Fibroblast of villous mesenchyme (primary cell): ENCODE results near the gene PHLDA3. TPM values are rescaled to one million over a fixed set of nuclear protein-coding genes. Genes with fewer than 3 reads are reported as not detected.

Experiments
- DNase-seq: peaks from one replicate; pipeline ENCODE4 v3.0.0-alpha.2; 2010; ENCODE audit warnings: low read depth
- H3K4me3 ChIP-seq: 2 replicates; pipeline ENCODE4 v1.5.1; 2011; ENCODE audit warnings: low read depth, mild to moderate bottlenecking, low read length
- total RNA-seq: library from RNA; depleted of rRNA; stranded (reverse); fragments of >200 nt; gene quantifications from 2 replicates; pipeline ENCODE4 v1.2.3, GENCODE V29; 2012
- TF ChIP-seq, protein P1 (sequence below): IDR thresholded peaks from 2 replicates; pipeline ENCODE4 v1.5.1; 2012; ENCODE audit warnings: low read depth, mild to moderate bottlenecking, low read length; ENCODE audit not compliant: insufficient read depth

The PHLDA3 gene
- total RNA-seq, 1 donor, result 70.0 TPM

DNA sequence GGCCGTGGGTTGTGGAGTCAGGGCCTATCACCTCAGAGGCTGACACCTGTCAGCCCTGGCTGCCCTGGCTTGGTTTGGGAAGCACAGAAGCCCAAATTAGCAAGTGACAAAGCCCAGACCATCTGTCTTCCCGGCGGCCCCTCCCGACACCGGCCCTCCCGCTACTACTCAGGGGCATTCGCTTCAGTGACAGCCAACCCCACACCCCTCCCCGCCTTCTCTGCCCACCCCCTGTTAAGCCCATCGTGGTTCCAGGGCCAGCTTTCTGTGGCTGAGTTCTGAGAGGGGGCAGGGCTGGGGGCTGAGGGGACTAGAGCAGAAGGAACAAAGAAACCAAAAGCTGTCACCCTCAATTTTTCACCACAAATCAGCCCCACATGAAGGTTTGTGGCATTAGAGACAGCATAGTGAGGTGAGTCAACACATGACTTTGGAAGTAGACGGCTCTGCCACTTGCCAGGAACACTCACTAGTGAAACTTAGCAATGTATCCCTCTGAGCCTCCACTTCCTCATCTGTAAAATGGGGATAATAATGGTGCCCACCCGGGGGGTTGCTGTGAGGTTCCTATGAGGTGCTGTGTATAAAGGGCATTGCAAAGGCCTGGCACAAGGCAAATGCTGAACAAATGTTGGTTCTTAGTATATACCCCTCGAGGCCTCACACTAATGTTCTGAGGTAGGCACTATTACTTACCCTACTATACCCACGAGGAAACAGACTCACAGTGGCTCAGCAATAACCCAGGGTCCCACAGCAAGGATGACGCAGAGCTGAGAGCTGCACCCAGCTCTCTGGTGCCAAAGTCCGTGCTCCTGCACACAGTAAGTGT is 42.3 kb downstream of the PHLDA3 start:
- DNase-seq, result no peak
- no peak overlapping the region for H3K4me3 ChIP-seq
- TF ChIP-seq, protein P1, sequence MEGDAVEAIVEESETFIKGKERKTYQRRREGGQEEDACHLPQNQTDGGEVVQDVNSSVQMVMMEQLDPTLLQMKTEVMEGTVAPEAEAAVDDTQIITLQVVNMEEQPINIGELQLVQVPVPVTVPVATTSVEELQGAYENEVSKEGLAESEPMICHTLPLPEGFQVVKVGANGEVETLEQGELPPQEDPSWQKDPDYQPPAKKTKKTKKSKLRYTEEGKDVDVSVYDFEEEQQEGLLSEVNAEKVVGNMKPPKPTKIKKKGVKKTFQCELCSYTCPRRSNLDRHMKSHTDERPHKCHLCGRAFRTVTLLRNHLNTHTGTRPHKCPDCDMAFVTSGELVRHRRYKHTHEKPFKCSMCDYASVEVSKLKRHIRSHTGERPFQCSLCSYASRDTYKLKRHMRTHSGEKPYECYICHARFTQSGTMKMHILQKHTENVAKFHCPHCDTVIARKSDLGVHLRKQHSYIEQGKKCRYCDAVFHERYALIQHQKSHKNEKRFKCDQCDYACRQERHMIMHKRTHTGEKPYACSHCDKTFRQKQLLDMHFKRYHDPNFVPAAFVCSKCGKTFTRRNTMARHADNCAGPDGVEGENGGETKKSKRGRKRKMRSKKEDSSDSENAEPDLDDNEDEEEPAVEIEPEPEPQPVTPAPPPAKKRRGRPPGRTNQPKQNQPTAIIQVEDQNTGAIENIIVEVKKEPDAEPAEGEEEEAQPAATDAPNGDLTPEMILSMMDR, result no peak

DNA sequence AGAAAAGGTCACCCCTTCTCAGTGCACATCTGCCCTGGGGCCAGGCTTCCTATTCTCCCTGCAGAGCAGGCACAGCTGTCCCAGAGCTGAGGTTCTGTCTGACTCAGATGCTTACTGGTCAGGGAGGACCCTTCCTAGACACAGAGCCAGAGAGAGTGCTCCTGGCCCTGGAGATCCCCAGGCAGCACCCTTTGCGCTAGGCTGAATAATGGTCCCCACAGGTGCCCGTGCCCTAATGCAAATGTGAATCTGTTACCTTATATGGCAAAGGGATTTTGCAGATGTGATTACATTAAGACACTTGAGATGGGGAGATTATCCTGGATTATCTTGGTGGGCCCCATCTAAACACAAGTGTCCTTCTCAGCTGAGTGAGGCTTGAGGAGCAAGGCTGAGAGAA is 44.8 kb downstream of the PHLDA3 start:
- TF ChIP-seq, protein P1, result no peak
- no peak for DNase-seq
- no peak overlapping the region for H3K4me3 ChIP-seq

DNA sequence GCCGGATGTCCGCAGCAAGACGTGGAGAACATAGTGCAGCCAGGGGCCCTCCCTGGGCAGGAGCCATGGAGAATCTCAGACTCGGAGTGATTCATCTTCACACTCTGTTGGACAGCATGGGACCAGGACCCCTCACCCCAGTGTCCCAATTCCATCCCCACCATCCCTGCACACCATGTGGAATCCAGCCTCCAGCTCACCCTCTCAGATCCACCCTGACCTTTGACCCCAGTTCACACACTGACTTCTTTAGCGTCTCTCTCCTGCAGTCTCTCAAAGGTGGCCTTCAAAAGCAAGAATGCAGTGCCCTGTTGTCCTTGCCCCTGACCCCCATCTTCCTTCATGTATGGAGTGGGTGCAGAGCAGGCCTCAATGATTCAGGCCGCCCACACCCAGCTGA is 45.3 kb downstream of the PHLDA3 start:
- H3K4me3 ChIP-seq, result no peak overlapping the region
- TF ChIP-seq, protein P1, result no peak
- no peak for DNase-seq

DNA sequence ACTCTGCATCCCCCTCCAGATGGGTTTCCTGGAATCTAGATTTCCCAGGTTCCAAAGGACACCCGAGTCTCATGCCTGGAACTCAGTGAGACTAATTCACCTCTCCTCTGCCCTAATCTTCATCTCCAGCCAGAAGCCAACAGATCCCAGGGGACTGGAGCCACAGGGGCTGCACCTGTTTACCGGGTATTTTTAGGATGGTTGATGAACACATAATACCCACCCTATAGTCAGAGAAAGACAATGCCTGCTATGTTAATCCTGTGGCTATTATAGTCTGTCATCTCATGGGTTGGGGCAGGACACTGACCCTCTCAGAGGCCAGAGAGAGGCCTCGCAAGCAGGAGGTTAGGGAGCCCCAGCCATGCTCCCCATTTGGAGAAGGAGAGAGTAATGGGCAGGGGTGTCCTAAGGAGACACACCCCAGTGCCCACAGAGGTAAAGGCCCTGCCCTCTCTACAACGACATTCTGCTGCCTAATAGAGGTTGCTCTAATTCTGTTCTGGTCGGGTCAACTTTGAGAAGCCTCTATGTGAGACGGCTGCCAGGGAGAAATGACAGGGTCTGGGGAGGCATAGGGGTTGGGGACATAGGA is 46.5 kb downstream of the PHLDA3 start:
- TF ChIP-seq, protein P1, result no peak
- no peak for DNase-seq
- H3K4me3 ChIP-seq, result no peak overlapping the region

DNA sequence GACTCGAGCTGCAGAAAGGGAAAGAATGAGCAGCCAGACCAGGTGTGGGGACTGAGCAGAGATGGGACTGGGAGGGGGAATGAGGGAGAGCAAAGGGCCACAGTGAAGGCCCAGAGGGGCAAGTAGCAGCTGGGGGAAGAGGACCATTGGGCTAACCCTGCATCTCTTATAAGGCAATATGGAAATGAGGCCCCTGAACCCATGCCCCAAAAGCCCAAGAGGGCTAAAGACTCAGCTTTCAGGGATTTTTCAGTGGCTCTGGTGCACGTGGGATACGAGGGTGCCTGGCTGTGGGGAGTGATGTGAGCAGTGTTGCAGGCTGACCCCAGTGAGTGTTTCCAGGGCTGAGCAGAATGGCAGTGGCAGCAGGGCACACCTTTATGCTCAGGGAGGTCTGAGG is 47.0 kb downstream of the PHLDA3 start:
- TF ChIP-seq, protein P1, result no peak
- DNase-seq, result no peak
- H3K4me3 ChIP-seq, result no peak overlapping the region

DNA sequence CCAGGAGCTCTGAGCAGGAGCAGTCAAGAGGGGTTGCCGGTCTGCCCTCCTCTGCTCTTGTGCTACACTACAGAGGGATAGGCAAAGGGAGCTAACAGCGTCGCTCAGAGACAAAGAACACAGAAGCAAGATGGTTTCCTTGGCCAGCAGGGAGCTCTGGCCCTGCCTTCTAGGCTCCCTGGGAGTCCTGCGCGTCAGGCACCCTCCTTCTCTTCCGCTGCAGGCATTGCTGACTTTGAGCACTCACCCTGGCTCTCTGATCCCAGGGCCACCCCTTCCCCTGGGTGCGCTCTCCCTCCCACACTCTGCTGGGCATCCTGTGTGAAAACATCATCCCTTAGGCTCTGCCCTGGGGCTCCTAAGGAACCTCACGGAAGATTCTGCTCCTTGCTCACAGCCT is 47.9 kb downstream of the PHLDA3 start:
- no peak overlapping the region for H3K4me3 ChIP-seq
- DNase-seq, result no peak
- TF ChIP-seq, protein P1, result no peak
